Testis (tissue), 2 donors: Measurements from ENCODE around the gene GPR89A.
"Not testable (repeated sequence)": the region's sequence is repeated elsewhere in the genome, so short reads cannot be mapped to it uniquely, and the experiment has no call there.

Source experiments
- POLR2A ChIP-seq: fragments of 450-650 bp; IDR thresholded peaks from one replicate; pipeline ENCODE4 v1.6.1; 2017; ENCODE audit warnings: antibody characterized with exemption, mild to moderate bottlenecking, moderate library complexity
- TF ChIP-seq, protein P1 (sequence below), 3 experiments: fragments of 450-650 bp in 2 of 3; fragments of 200-600 bp in 1 of 3; sonication (generic) in 1 of 3; IDR thresholded peaks; one replicate each; pipeline ENCODE4 v1.5.1; 2016 to 2019; ENCODE audit warnings: antibody characterized with exemption in 3 of 3, mild to moderate bottlenecking in 2 of 3, moderate library complexity in 1 of 3

DNA sequence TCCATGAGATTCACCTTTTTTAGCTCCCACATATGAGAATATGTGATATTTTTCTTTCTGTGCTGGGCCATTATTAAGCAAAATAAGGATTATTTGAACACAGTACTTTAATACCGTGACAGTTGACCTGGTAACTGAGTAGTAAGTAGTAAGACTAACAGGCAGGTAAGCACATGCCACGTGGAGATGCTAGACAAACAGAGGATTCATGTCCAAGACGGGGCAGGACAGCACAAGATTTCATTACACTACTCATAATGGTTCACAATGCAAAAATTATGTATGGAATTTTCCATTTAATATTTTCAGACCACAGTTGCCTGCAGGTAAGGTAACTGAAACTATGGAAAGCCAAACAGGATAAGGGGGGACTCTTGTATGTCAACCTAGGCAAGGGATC lies 77.1 kb downstream of the GPR89A start:
- not testable (repeated sequence) for TF ChIP-seq POLR2A
- TF ChIP-seq, protein P1, sequence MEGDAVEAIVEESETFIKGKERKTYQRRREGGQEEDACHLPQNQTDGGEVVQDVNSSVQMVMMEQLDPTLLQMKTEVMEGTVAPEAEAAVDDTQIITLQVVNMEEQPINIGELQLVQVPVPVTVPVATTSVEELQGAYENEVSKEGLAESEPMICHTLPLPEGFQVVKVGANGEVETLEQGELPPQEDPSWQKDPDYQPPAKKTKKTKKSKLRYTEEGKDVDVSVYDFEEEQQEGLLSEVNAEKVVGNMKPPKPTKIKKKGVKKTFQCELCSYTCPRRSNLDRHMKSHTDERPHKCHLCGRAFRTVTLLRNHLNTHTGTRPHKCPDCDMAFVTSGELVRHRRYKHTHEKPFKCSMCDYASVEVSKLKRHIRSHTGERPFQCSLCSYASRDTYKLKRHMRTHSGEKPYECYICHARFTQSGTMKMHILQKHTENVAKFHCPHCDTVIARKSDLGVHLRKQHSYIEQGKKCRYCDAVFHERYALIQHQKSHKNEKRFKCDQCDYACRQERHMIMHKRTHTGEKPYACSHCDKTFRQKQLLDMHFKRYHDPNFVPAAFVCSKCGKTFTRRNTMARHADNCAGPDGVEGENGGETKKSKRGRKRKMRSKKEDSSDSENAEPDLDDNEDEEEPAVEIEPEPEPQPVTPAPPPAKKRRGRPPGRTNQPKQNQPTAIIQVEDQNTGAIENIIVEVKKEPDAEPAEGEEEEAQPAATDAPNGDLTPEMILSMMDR (IDR thresholded peaks at IDR 0.05): not testable (repeated sequence)
